COLO829 (cell line): ENCODE results near the gene KY.

Experiments
- DNase-seq: peaks from one replicate; pipeline ENCODE4 v3.0.0; 2012; ENCODE audit warnings: low spot score

Gene KY

GRCh38 chr3:134667956-134668355 is 17.1 kb upstream of the KY start:
- DNase-seq, result no peak

- DNase-seq, result no peak
Measured at GRCh38 chr3:134667406-134667805, 16.6 kb upstream of the KY start.

- no peak for DNase-seq
Measured at GRCh38 chr3:134666885-134667284, 16.1 kb upstream of the KY start.

- no peak for DNase-seq
Measured at GRCh38 chr3:134666466-134666865, 15.6 kb upstream of the KY start.

GRCh38 chr3:134666052-134666451 is 15.2 kb upstream of the KY start:
- no peak for DNase-seq

- no peak for DNase-seq
Measured at GRCh38 chr3:134665243-134665642, 14.4 kb upstream of the KY start.

- DNase-seq, result no peak
Measured at GRCh38 chr3:134663721-134664456, 13.1 kb upstream of the KY start.

- no peak for DNase-seq
Measured at GRCh38 chr3:134660046-134660441, 9.2 kb upstream of the KY start.

GRCh38 chr3:134659391-134660045 is 8.7 kb upstream of the KY start:
- no peak for DNase-seq

- no peak for DNase-seq
Measured at GRCh38 chr3:134658555-134658954, 7.7 kb upstream of the KY start.

GRCh38 chr3:134656211-134656800 is 5.5 kb upstream of the KY start:
- DNase-seq, result no peak

- DNase-seq, result no peak
Measured at GRCh38 chr3:134655706-134656105, 4.9 kb upstream of the KY start.

- DNase-seq, result no peak
Measured at GRCh38 chr3:134654031-134654430, 3.2 kb upstream of the KY start.

- DNase-seq, result no peak
Measured at GRCh38 chr3:134652886-134653630, 2.2 kb upstream of the KY start.

GRCh38 chr3:134652409-134652831 is 1.6 kb upstream of the KY start:
- no peak for DNase-seq

- no peak for DNase-seq
Measured at GRCh38 chr3:134651347-134652041, 672 bp upstream of the KY start.

GRCh38 chr3:134649106-134649705 is 1.6 kb downstream of the KY start:
- no peak for DNase-seq

GRCh38 chr3:134647902-134648760 is 2.7 kb downstream of the KY start:
- no peak for DNase-seq

- no peak for DNase-seq
Measured at GRCh38 chr3:134646086-134646485, 4.7 kb downstream of the KY start.

- DNase-seq, result no peak
Measured at GRCh38 chr3:134645515-134645914, 5.3 kb downstream of the KY start.
